K562 (cell line): ENCODE measurements around the gene RANBP3. TPM values are rescaled to one million over a fixed set of nuclear protein-coding genes. Genes with fewer than 3 reads are reported as not detected.

Source experiments
- ATAC-seq: fragments of 200-7000 bp; cut with Tn5 transposase; 3 replicates; pipeline ENCODE4 v1.9.1; 2020; ENCODE audit warnings: moderate library complexity
- BruUV-seq: library from RNA; stranded (reverse); fragments of 400-500 nt; replicated peaks from 2 replicates; lab custom pipeline; 2021; lab: Mats Ljungman, UMichigan
- CTCF ChIA-PET: fragments of 300-600 bp; formaldehyde crosslinking; extraction: SDS; loops from one replicate; lab custom pipeline; 2021; ENCODE audit warnings: low intra/inter-chr PET ratio; lab: Yijun Ruan, JAX
- POLR2A ChIA-PET: fragments of 300-600, 350-650 bp; sonication (Branson Sonifier 250); formaldehyde crosslinking; extraction: SDS; loops from one replicate; lab custom pipeline; 2021; ENCODE audit warnings: antibody characterized with exemption, inconsistent platforms; lab: Yijun Ruan, JAX
- DNase-seq, 4 experiments: peaks; one replicate each; pipeline versions ENCODE4 v3.0.0 to v3.0.0-alpha.2; 2011 to 2018; ENCODE audit warnings: low spot score in 3 of 4, mixed read lengths in 3 of 4; ENCODE audit errors: extremely low read depth in 1 of 4
- FAIRE-seq: peaks from 2 replicates; lab custom pipeline; 2011; peaks lifted over from hg19 to GRCh38; lab: Jason Lieb, UNC
- H2AFZ ChIP-seq: 2 replicates; pipeline ENCODE4 v1.6.0; 2011; ENCODE audit warnings: low read depth, low read length, control low read depth, inconsistent platforms
- H3K27ac ChIP-seq: fragments of 200-600 bp; 3 replicates; pipeline ENCODE4 v1.8.0; 2011; ENCODE audit warnings: low read depth, mild to moderate bottlenecking, control low read depth, inconsistent platforms, low read length, moderate library complexity, mixed read lengths; ENCODE audit errors: extremely low read depth
- H3K27me3 ChIP-seq, 2 experiments: fragments of 300-600 bp in 1 of 2; 2 replicates in 1 of 2; 3 replicates in 1 of 2; pipeline versions ENCODE4 v1.6.0 to v1.8.0; 2011; ENCODE audit warnings: inconsistent platforms in 2 of 2, low read length in 2 of 2, mild to moderate bottlenecking in 1 of 2, mixed read lengths in 1 of 2, moderate library complexity in 1 of 2; ENCODE audit not compliant: control insufficient read depth in 2 of 2, insufficient read depth in 2 of 2
- H3K36me3 ChIP-seq: fragments of 300-600 bp; 3 replicates; pipeline ENCODE4 v1.8.0; 2011; ENCODE audit warnings: mild to moderate bottlenecking, low read length, inconsistent platforms; ENCODE audit not compliant: control insufficient read depth, insufficient read depth
- H3K4me1 ChIP-seq, 2 experiments: fragments of 200-600 bp in 1 of 2; replicated peaks in 1 of 2; 2 replicates in 1 of 2; 3 replicates in 1 of 2; pipeline versions ENCODE4 v1.5.1 to v1.8.0; 2011; ENCODE audit warnings: inconsistent platforms in 2 of 2, low read length in 2 of 2, mild to moderate bottlenecking in 1 of 2, mixed read lengths in 1 of 2, moderate library complexity in 1 of 2; ENCODE audit not compliant: control insufficient read depth in 2 of 2, insufficient read depth in 2 of 2
- H3K4me2 ChIP-seq: 2 replicates; pipeline ENCODE4 v1.6.1; 2011; ENCODE audit warnings: low read length, control low read depth, inconsistent platforms, mixed read lengths; ENCODE audit not compliant: insufficient read depth
- H3K4me3 ChIP-seq: fragments of 200-600 bp; sonication (generic), shearing (Covaris generic); 2 replicates; pipeline ENCODE4 v1.5.1; 2016; ENCODE audit warnings: control low read depth, inconsistent platforms
- H3K79me2 ChIP-seq: fragments of 200-600 bp; 3 replicates; pipeline ENCODE4 v1.8.0; 2011; ENCODE audit warnings: low read length, inconsistent platforms; ENCODE audit not compliant: control insufficient read depth, insufficient read depth
- H3K9ac ChIP-seq, 2 experiments: 2 replicates each; pipeline versions ENCODE4 v1.6.0 to v1.6.1; 2011; ENCODE audit warnings: low read depth in 2 of 2, low read length in 2 of 2, control low read depth in 1 of 2, inconsistent platforms in 1 of 2, mild to moderate bottlenecking in 1 of 2, mixed read lengths in 1 of 2; ENCODE audit not compliant: insufficient read depth in 1 of 2
- H3K9me1 ChIP-seq: one replicate; pipeline ENCODE4 v1.6.0; 2011; ENCODE audit warnings: inconsistent platforms, mild to moderate bottlenecking, low read length, moderate library complexity; ENCODE audit not compliant: control insufficient read depth, insufficient read depth
- H3K9me3 ChIP-seq: replicated peaks from 2 replicates; pipeline ENCODE4 v1.5.1; 2011; ENCODE audit warnings: low read depth, low read length, inconsistent platforms; ENCODE audit not compliant: control insufficient read depth, insufficient read depth
- H4K20me1 ChIP-seq: replicated peaks from 2 replicates; pipeline ENCODE4 v1.6.1; 2011; ENCODE audit warnings: low read length, inconsistent platforms, mixed read lengths; ENCODE audit not compliant: control insufficient read depth, insufficient read depth
- MTA3 ChIP-seq: fragments of 450-650 bp; formaldehyde crosslinking; IDR thresholded peaks from 2 replicates; pipeline ENCODE4 v1.6.1; 2017; ENCODE audit warnings: mild to moderate bottlenecking, borderline replicate concordance
- PHB ChIP-seq: fragments of 250-450 bp; sonication (Bioruptor Pico); IDR thresholded peaks from 2 replicates; pipeline ENCODE4 v1.5.0; 2021
- RBM14 ChIP-seq: fragments of 200-400 bp; formaldehyde crosslinking; IDR thresholded peaks from 2 replicates; pipeline ENCODE4 v1.6.1; 2018; ENCODE audit warnings: low read depth, mild to moderate bottlenecking, low read length, moderate library complexity, borderline replicate concordance; ENCODE audit not compliant: insufficient read depth
- TEAD2 ChIP-seq: fragments of 450-650 bp; IDR thresholded peaks from 2 replicates; pipeline ENCODE4 v1.6.1; 2016; ENCODE audit warnings: missing genetic modification characterization, control low read depth, missing compliant biosample characterization
- ZNF184 ChIP-seq: sonication (generic); formaldehyde crosslinking; IDR thresholded peaks from 2 replicates; pipeline ENCODE4 v1.5.0; 2020; ENCODE audit warnings: missing genetic modification reagents
- WGBS: fragments of 100-300 bp; shearing (Covaris generic); methylation state at CpG from one replicate; pipeline ENCODE4 v1.1.6; 2016; ENCODE audit warnings: low coverage, mixed read lengths; ENCODE audit not compliant: insufficient coverage; ENCODE audit errors: missing lambda C conversion rate; 5-methylcytosine and 5-hydroxymethylcytosine counted together
- in situ Hi-C: fragments of 300-500 bp; cut with MboI; formaldehyde crosslinking; loops from 4 replicates; pipeline ENCODE4 v1.15.0; 2018; ENCODE audit warnings: inconsistent platforms, mixed read lengths
- intact Hi-C: fragments of 100-400 bp; cut with micrococcal nuclease; formaldehyde crosslinking; loops from 2 replicates; pipeline ENCODE4 v1.14.2; 2022
- polyA plus RNA-seq, 8 experiments: library from polyadenylated mRNA; depleted of rRNA in 4 of 8; stranded (reverse) in 5 of 8; unstranded in 3 of 8; fragments of >200 nt; fragmentation: Nextera tagmentation in 2 of 8; fragmentation: Illumina TruSeq in 1 of 8; extraction: Ambion mirVana in 2 of 8; extraction: Trizol in 1 of 8; gene quantifications; 2 replicates each; pipeline versions ENCODE4 v1.2.1 to v1.2.3, GENCODE V29; 2011 to 2014; ENCODE audit warnings: inconsistent platforms in 1 of 8, missing spikeins in 1 of 8
- total RNA-seq, 7 experiments: library from RNA; depleted of rRNA in 6 of 7; stranded (reverse); fragments of >200 nt in 6 of 7; fragmentation: Illumina TruSeq in 2 of 7; extraction: Trizol in 2 of 7; gene quantifications; 2 replicates each; pipeline versions ENCODE4 v1.2.1 to v1.2.3, GENCODE V29; 2011 to 2021; ENCODE audit warnings: low replicate concordance in 1 of 7
- TF ChIP-seq, protein P1 (sequence below): fragments of 450-650 bp; formaldehyde crosslinking; IDR thresholded peaks from 2 replicates; pipeline ENCODE4 v1.4.0; 2020; ENCODE audit warnings: mild to moderate bottlenecking, moderate library complexity
- TF ChIP-seq, protein P2 (sequence below), 2 experiments: fragments of 450-650 bp in 1 of 2; sonication (generic) in 1 of 2; formaldehyde crosslinking in 1 of 2; IDR thresholded peaks; 2 replicates each; pipeline versions ENCODE4 v1.7.1 to v1.9.0; 2016 to 2022; ENCODE audit warnings: inconsistent platforms in 1 of 2, mild to moderate bottlenecking in 1 of 2, missing genetic modification reagents in 1 of 2
- TF ChIP-seq, protein P3 (sequence below): sonication (generic); formaldehyde crosslinking; IDR thresholded peaks from 2 replicates; pipeline ENCODE4 v1.8.1; 2022; ENCODE audit warnings: missing genetic modification reagents
- TF ChIP-seq, protein P4 (sequence below): sonication (generic); formaldehyde crosslinking; IDR thresholded peaks from 2 replicates; pipeline ENCODE4 v1.8.0; 2022; ENCODE audit warnings: mild to moderate bottlenecking, low read depth, missing genetic modification reagents

Gene RANBP3
- total and polyA plus RNA-seq, 9 of the 15 experiments (the other 6 are each of a cell fraction or from before 2014, with no cell fraction given): 0.90 to 95.1 (median 63.2) TPM

DNA sequence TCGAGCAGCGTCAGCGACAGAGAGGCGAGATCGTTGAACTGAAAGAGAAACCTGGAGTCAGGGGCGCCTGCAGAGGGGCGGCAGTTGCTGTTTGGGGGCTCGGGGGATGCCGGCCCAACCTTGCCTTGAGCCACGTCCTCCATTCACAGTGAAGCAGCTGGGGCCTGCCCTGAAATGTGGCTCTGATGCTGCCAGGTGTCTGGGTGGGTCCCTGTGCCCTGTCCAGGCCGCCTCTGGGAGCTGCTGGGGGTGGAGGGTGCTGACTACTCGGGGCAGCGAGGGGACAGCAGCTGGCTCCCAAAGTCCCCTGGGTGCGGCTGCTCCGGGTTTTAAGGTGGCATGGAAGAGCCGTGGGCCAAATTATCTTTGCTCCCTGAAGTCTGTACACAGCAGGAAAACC lies 17.7 kb upstream of the RANBP3 start:
- H3K4me3 ChIP-seq: no peak overlapping the region
- DNase-seq (no peak), ATAC-seq (no peak), FAIRE-seq (no peak)
- no peak overlapping the region for H3K4me2 ChIP-seq
- H3K9me3 ChIP-seq: no peaks in the 10 kb centered on the region
- no peaks in the 10 kb centered on the region for H3K79me2 ChIP-seq
- H3K27me3 ChIP-seq: no peaks in the 10 kb centered on the region
- peak overlapping the region in 1 of 2 experiments; percentile 9; a peak in 1 of 4 replicates for H3K9ac ChIP-seq
- WGBS: 76% methylated on average over 12 of the region's 16 CpGs
- POLR2A ChIA-PET: no interaction called here
- no peaks in the 10 kb centered on the region for H4K20me1 ChIP-seq
- CTCF ChIA-PET: no interaction called here
- no peaks in the 10 kb centered on the region for H3K36me3 ChIP-seq
- no peak overlapping the region for H3K27ac ChIP-seq
- H3K9me1 ChIP-seq: no peaks in the 10 kb centered on the region
- in situ Hi-C loops (no loop called here), intact Hi-C loops (no loop called here)
- no TSS peak for BruUV-seq
- H3K4me1 ChIP-seq: peaks cover 0 to 37% of the 10 kb centered on the region in 2 experiments; a peak in 2 of 5 replicates
- H2AFZ ChIP-seq: no peak overlapping the region
- TF ChIP-seq MTA3 (no peak), TEAD2 (tag) (no peak), PHB (CRISPR knock-in tag) (no peak), RBM14 (no peak), ZNF184 (CRISPR knock-in tag) (no peak)
- TF ChIP-seq, protein P1, sequence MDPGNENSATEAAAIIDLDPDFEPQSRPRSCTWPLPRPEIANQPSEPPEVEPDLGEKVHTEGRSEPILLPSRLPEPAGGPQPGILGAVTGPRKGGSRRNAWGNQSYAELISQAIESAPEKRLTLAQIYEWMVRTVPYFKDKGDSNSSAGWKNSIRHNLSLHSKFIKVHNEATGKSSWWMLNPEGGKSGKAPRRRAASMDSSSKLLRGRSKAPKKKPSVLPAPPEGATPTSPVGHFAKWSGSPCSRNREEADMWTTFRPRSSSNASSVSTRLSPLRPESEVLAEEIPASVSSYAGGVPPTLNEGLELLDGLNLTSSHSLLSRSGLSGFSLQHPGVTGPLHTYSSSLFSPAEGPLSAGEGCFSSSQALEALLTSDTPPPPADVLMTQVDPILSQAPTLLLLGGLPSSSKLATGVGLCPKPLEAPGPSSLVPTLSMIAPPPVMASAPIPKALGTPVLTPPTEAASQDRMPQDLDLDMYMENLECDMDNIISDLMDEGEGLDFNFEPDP (CRISPR knock-in tag): no peak
- TF ChIP-seq, protein P2, sequence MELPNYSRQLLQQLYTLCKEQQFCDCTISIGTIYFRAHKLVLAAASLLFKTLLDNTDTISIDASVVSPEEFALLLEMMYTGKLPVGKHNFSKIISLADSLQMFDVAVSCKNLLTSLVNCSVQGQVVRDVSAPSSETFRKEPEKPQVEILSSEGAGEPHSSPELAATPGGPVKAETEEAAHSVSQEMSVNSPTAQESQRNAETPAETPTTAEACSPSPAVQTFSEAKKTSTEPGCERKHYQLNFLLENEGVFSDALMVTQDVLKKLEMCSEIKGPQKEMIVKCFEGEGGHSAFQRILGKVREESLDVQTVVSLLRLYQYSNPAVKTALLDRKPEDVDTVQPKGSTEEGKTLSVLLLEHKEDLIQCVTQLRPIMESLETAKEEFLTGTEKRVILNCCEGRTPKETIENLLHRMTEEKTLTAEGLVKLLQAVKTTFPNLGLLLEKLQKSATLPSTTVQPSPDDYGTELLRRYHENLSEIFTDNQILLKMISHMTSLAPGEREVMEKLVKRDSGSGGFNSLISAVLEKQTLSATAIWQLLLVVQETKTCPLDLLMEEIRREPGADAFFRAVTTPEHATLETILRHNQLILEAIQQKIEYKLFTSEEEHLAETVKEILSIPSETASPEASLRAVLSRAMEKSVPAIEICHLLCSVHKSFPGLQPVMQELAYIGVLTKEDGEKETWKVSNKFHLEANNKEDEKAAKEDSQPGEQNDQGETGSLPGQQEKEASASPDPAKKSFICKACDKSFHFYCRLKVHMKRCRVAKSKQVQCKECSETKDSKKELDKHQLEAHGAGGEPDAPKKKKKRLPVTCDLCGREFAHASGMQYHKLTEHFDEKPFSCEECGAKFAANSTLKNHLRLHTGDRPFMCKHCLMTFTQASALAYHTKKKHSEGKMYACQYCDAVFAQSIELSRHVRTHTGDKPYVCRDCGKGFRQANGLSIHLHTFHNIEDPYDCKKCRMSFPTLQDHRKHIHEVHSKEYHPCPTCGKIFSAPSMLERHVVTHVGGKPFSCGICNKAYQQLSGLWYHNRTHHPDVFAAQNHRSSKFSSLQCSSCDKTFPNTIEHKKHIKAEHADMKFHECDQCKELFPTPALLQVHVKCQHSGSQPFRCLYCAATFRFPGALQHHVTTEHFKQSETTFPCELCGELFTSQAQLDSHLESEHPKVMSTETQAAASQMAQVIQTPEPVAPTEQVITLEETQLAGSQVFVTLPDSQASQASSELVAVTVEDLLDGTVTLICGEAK (IDR thresholded peaks at IDR 0.05): no peak
- TF ChIP-seq, protein P2 (CRISPR knock-in tag; IDR thresholded peaks at IDR 0.05): no peak
- TF ChIP-seq, protein P3, sequence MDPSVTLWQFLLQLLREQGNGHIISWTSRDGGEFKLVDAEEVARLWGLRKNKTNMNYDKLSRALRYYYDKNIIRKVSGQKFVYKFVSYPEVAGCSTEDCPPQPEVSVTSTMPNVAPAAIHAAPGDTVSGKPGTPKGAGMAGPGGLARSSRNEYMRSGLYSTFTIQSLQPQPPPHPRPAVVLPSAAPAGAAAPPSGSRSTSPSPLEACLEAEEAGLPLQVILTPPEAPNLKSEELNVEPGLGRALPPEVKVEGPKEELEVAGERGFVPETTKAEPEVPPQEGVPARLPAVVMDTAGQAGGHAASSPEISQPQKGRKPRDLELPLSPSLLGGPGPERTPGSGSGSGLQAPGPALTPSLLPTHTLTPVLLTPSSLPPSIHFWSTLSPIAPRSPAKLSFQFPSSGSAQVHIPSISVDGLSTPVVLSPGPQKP: no peak
- TF ChIP-seq, protein P4, sequence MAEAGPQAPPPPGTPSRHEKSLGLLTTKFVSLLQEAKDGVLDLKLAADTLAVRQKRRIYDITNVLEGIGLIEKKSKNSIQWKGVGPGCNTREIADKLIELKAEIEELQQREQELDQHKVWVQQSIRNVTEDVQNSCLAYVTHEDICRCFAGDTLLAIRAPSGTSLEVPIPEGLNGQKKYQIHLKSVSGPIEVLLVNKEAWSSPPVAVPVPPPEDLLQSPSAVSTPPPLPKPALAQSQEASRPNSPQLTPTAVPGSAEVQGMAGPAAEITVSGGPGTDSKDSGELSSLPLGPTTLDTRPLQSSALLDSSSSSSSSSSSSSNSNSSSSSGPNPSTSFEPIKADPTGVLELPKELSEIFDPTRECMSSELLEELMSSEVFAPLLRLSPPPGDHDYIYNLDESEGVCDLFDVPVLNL (CRISPR knock-in tag): no peak
